NCI-H2171 treated with DMSO at 0.1 percent for 48 hours (cell line): ENCODE measurements around the gene ROPN1B.

Source experiments
- DNase-seq: peaks from one replicate; lab custom pipeline; 2025; lab: John Stamatoyannopoulos, UW

Gene ROPN1B

DNA sequence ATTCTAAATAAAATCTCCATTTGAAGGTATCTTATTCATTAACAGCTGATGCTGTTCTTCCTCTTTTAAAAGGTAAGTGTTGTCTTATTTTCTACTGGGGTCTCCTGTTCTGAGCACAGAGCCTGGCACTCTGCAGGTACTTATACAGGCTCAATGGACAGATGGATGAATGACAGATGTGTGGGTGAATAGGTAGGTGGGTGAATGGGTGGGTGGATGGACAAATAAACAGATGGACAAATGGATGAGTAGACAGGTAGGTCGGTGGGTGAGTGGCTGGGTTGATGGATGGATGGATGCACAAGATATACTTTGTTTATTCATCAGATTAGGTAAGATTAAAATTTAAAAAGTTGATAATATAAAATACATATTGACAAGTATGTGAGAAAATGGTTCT, 61.5 kb downstream of the ROPN1B start:
- no peak for DNase-seq

DNA sequence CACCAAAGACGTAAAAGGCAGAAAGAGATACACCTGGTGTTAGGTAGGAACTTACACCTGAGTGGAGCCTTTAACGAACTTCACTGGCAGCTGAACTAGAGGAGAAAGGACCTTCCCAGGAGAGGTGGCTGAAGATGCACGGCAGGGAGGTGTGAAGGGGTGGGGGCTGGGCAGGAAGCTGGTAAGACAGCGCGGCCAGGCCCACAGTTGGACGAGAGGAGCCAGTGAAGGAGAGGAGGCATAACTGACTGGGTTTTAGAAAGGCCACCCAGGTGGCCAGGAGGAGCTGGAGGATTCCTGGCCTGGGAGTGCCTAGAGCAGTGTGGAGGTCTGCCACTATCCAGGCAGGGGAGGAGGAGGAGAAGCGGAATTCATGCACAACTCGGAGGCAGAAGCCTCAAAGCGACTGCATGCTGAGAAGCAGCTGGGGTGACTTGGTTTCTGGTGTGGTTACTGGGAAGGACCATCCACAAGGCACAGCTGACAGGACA, 63.0 kb downstream of the ROPN1B start:
- no peak for DNase-seq
